ENCODE data around the gene HADHA.
"Not testable (repeated sequence)": the region's sequence is repeated elsewhere in the genome, so short reads cannot be mapped to it uniquely, and the experiment has no call there.

Gene HADHA

DNA sequence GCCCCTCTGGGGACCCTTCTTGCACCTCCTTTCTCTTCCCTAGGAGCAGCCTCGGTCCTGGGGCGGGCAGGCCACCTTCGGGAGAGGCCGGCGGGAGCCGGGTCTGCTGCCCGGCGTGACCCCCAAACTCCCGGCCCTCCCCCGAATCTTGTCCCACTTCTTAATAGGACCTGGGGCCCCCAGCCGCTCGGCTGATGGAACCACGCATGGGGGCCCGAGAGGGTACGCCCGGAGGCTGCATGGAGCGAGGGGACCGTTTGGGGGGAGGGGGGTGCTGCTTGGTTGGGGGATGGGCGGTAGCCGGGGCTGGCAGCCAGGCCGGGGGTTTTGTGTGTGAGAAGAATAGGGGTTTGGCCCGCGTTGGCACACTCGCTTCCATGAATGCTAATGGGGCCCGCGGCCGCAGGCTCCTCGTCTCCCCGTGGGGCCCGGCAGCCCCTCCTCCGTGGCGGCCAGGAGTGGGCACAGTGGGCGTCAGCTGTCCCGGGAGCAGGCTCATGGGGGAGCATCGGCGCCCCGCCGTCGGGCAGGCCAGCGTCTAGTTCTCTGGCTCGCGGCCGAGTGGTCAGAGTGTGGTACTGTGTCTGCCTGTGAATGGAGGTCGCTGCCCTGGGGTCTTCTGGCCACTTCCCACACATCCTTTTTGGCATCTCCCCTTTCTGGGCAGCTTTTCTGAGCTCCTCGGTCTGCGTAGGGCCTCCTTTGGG, 70.5 kb downstream of the HADHA start:
- DNase-seq (ENCODE audit: low read depth): no peak

DNA sequence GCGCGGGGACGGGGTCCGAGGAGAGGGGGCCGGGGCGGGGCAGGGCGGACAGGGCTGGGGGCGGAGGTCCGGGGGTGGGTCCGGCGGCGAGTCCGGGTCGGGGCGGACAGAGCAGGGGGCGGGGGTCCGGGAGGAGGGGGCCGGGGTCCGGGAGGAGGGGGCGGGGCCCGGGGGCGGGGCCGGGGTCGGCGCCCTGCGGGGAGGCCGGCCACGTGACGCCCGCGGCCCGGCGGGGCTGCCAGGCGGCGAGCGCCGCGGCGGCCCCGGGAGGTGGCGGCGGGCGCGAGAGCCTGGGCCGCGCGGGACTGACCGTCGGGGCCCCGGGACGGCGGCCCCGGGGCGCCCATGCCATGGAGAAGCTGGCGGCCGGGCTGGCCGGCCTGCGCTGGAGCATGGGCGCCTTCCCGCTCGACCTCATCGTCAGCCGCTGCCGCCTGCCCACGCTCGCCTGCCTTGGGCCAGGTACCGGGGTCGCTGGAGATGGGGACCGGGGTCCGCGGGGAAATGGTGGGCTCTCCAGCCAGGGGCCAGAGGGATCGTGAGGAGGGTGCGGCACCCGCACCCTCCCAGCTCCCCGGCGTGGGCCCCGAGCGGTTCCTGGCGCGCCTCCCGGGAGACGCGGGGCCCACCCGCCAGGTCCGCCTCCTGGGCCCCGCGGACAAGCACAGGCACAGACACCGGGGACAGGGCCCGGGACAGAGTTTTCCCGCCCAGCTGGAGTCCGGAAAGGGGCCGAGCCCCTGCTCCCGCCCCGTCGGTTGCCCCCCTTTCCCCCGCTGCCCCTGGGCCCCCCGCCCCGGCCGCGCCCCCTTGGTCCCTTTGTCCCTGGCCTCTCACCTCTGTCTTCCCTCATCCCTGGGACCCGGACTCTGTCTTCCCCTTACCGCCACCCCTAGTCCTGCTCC, 71.3 kb downstream of the HADHA start, which contains the start of gene GAREM2:
TSS of gene GAREM2 (plus strand) at position 218 of the 905 bp plus-strand sequence. CDS start at position 351, 133 bp downstream.
- DNase-seq (ENCODE audit: low read depth): no peak

- DNase-seq (ENCODE audit: low read depth): no peak
These were observed 72.1 kb downstream of the HADHA start for GRCh38 chr2:26172189-26172870.

GRCh38 chr2:26170795-26171194, 73.6 kb downstream of the HADHA start:
- DNase-seq (ENCODE audit: low read depth): no peak

DNA sequence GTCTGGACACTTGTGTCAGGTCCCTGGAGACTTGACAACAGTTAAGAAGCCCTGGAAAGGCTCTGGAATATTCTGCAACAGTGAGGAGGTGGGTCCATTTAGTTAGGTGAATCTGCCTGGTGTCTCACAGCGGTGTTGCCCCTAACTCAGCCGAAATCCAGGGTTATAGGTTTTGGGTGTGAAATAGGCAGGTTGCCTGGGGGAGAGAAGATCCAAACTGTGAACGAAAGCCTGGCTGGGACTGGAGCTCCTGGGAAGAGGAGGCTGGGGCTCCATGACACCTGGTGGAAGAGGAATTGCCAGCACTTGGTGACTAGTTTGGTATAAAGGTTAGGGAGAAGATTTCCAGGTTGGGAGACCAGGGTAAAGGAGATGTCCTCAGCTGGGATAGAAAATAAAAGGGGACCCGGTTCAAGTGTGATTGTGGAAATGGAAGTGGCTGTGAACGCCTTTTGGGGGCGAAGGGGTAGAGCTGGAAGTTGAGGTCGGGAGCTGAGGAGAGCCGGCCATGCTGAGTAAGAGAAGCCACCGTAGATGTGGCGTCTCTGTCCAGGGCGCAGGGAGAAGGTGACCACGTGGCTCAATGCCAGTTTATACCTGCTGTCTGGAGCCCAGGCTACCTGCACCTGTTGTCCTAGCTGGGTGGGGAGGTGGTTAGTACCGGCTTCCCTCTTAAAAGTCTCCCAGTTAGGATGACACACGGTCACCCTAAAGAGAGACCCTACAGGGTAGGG, 74.6 kb downstream of the HADHA start:
- DNase-seq (ENCODE audit: low read depth): no peak

DNA sequence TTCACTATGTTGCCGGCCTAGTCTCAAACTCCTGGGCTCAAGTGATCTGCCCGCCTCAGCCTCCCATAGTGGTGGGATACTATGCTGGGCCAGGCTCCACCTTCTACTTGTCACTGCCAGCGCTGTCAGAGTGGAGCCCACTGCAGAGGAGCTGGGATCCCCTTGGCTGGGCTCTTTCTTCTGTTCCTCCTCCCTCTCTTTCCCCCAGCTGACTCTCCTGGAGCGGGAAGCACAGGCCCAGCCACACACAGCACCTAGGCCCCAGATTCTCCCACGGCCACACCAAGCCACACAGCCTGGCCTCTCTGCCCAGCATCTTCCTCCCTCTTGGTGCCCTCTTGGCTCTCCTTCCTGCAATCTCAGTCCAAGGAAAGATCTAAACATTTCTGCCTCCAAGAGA, 75.2 kb downstream of the HADHA start:
- no peak for DNase-seq (ENCODE audit: low read depth)

- DNase-seq (ENCODE audit: low read depth): no peak
These were observed 75.6 kb downstream of the HADHA start for GRCh38 chr2:26168785-26169184.

GRCh38 chr2:26166541-26166940, 77.9 kb downstream of the HADHA start:
- DNase-seq (ENCODE audit: low read depth): not testable (repeated sequence)

GRCh38 chr2:26165403-26165802, 79.0 kb downstream of the HADHA start:
- DNase-seq (ENCODE audit: low read depth): no peak

- no peak for DNase-seq (ENCODE audit: low read depth)
These were observed 79.7 kb downstream of the HADHA start for GRCh38 chr2:26164641-26165211.

- DNase-seq (ENCODE audit: low read depth): no peak
These were observed 80.2 kb downstream of the HADHA start for GRCh38 chr2:26164231-26164630.

GRCh38 chr2:26162963-26163362, 81.5 kb downstream of the HADHA start:
- no peak for DNase-seq (ENCODE audit: low read depth)

- DNase-seq (ENCODE audit: low read depth): no peak
These were observed 82.5 kb downstream of the HADHA start for GRCh38 chr2:26161926-26162325.

DNA sequence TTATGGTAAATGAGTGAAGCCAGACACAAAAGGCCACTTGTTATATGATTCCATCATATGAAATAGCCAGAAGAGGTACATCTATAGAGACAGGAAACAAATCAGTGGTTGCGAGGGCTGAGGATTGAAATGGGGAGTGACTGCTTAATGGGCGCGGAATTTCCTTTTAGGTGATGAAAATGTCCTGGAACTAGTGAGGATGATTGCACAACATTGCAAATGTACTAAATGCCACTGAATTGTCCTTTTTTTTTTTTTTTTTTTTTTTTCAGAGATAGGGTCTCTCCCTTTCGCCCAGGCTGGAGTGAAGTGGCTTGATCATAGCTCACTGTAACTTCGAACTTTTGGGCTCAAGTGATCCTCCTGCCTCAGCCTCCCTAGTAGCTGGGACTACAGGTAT, 86.9 kb downstream of the HADHA start:
- no peak for DNase-seq (ENCODE audit: low read depth)

GRCh38 chr2:26150243-26150642, 94.2 kb downstream of the HADHA start:
- DNase-seq (ENCODE audit: low read depth): no peak

DNA sequence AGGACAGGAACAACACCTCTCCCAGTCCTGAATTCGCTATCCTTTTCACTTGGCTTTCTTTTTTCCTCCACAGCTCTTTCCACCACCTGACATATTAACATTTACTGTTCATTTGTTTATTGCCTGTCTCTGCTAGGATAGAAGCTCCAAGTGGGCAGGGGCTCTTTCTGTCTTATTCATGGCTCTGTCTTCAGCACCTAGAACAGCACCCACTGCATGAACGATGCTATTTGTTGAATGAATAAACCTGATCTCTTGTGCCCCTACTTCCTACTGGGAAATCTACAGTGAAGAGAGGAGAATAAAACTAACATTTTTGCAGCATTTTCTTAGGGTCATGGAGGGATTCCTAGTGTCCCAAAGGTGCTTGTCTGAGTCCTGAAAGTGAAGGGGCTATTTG, 95.9 kb downstream of the HADHA start:
- no peak for DNase-seq (ENCODE audit: low read depth)

DNA sequence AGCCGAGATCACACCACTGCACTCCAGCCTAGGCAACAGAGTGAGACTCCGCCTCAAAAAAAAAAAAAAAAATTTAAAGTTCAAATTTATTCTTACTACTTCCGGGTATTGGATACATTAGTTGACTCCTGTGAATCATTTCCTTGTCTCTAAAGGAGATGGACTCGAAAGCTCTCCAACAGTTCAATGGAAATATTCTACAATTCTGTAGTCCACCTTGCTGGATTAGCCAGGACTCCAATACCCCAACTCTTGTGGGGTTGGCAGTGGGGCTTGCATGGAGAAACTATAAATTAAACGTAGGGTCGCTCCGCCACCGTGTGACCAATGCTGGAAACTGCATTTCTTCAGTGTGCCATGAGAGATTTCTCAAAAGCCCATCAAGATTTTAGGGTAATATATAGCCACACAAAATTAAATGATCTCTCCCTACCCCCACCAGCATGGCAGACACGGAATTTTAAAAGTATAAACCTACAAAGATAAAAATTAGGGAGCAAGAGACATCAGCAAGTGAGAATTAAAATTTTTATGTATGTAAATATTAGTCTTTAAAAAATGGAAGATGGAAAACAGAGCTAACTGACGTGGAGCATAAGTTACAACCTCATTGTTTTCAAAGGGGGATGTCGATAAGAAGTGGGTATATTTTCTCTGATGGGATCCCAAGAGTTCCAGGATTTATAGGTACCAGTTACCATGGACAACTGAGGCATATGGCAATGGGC, 99.3 kb downstream of the HADHA start:
- peak; percentile 42 for DNase-seq (ENCODE audit: low read depth)

GRCh38 chr2:26144031-26144430, 100.4 kb downstream of the HADHA start:
- DNase-seq (ENCODE audit: low read depth): no peak

DNA sequence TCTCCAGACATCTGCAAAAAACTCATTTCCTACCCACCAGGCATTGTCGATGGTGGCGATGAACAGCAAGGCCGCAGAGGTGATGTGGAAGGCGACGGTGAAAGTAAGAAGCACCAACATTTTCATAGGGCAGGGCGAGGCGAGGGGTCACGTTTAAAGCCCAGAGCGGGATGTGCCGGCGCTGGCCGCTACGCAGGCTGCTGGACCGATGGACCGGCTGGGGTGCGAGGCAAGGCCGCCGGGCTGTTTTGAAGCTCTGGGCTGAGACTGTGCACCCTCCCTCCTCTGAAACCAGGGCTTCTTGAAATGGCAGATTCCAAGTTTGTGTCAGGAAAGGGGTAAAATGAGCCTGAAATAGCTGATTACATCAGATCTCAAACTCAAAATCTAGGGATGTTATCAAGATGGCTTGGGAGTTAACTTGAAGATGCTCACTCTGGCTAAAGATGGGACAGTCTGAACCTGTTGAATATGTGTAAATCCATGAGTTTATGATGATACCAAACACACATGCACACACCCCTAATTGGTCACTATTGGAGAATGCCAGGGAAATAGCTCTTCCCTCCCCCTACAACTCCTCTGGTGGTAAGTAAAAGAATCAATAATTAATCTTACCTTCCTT, 103.2 kb downstream of the HADHA start:
- no peak for DNase-seq (ENCODE audit: low read depth)
